Cardiac fibroblast (primary cell): ENCODE results near the gene OGFOD1.

Experiments used
- DNase-seq, 2 donors: peaks; one replicate each; pipeline versions ENCODE4 v3.0.0 to v3.0.0-alpha.2; 2010; ENCODE audit warnings: low read depth in 2 of 2
- H3K4me3 ChIP-seq, 2 donors: replicated peaks in 1 of 2; 1 replicate in 1 of 2; 2 replicates in 1 of 2; pipeline ENCODE4 v1.5.1; 2011; ENCODE audit warnings: low read depth in 2 of 2, low read length in 2 of 2, mild to moderate bottlenecking in 2 of 2, moderate library complexity in 1 of 2
- TF ChIP-seq, protein P1 (sequence below): IDR thresholded peaks from one replicate; pipeline ENCODE4 v1.5.1; 2011; ENCODE audit warnings: low read depth, mild to moderate bottlenecking, low read length, inconsistent platforms

OGFOD1 gene

DNA sequence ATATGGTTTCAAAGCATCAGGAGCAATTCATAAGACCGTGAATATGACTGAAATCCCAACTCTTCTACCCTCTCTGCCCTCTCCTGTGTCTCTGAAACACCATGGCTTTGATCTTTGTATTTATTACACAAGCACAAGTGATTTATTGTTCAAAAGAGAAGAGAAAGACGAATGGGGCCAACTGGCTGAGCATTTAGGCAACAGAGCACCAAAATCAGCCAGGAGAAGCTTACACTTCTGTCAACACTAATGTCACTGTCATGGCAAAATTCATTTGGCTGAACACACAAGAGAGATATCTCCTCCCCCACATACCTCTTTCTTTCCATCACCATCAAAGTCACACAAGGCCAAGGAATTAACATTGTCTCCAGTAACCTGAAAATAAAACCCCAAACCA, 59.2 kb downstream of the OGFOD1 start:
- DNase-seq: no peak
- TF ChIP-seq, protein P1, sequence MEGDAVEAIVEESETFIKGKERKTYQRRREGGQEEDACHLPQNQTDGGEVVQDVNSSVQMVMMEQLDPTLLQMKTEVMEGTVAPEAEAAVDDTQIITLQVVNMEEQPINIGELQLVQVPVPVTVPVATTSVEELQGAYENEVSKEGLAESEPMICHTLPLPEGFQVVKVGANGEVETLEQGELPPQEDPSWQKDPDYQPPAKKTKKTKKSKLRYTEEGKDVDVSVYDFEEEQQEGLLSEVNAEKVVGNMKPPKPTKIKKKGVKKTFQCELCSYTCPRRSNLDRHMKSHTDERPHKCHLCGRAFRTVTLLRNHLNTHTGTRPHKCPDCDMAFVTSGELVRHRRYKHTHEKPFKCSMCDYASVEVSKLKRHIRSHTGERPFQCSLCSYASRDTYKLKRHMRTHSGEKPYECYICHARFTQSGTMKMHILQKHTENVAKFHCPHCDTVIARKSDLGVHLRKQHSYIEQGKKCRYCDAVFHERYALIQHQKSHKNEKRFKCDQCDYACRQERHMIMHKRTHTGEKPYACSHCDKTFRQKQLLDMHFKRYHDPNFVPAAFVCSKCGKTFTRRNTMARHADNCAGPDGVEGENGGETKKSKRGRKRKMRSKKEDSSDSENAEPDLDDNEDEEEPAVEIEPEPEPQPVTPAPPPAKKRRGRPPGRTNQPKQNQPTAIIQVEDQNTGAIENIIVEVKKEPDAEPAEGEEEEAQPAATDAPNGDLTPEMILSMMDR: no peak

DNA sequence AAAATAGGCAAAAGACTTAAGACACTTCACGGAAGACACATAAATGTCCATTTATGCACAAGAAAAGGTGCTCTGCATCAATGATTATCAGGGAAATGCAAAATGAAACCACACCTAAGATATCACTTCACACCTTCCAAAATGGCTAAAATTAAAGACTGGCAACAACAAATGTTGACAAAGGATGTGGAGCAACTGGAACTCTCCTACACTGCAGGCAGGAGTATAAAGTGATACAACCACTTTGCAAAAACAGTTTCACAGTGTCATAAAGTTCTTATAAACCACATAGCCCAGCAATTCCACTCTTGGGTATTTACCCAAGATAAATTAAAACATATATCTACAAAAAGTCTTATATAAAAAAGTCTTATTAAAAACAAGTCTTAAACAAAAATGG, 60.7 kb downstream of the OGFOD1 start:
- TF ChIP-seq, protein P1: no peak
- no peak for DNase-seq
- H3K4me3 ChIP-seq: no peak overlapping the region

More for the DNA sequence above, 59.2 kb downstream of the OGFOD1 start:
- no peak overlapping the region for H3K4me3 ChIP-seq

DNA sequence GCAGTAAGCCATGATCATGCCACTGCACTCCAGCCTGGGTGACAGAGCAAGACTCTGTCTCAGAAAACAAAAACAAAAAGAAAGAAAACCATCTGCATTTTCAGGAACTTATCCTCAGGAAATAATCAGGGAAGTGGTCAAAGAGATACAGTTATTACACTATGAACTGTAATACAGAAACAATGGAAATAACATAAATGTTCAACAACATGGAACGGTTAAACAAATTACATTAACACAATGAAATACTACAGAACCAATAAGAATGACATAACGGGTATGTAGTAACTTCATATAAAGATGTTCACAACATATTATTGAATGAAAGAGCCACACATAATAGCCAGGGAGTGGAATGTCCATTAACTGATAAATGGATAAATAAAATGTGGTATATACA, 61.7 kb downstream of the OGFOD1 start:
- DNase-seq: no peak
- H3K4me3 ChIP-seq: no peak overlapping the region
- TF ChIP-seq, protein P1: no peak

DNA sequence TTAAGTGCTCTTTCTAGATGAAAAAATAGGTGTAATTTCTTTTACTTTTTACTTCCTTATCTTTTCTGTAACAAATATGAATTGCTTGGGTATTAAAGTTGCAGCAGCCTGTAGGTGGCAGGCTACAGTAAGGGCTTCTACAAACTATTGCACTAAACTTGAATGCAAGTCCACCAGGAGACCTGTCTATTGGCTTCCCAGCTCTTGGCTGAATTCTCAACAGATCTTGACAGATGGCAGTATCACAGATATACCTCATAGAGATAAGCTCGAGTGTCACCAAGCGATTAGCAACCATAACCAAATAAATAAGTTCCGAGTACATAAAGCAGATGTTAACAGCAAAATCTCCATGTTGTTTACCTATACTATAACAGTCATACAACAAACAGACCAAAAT, 62.6 kb downstream of the OGFOD1 start:
- TF ChIP-seq, protein P1: peak; percentile 70
- no peak overlapping the region for H3K4me3 ChIP-seq
- DNase-seq: peak; percentile 77 to 79

DNA sequence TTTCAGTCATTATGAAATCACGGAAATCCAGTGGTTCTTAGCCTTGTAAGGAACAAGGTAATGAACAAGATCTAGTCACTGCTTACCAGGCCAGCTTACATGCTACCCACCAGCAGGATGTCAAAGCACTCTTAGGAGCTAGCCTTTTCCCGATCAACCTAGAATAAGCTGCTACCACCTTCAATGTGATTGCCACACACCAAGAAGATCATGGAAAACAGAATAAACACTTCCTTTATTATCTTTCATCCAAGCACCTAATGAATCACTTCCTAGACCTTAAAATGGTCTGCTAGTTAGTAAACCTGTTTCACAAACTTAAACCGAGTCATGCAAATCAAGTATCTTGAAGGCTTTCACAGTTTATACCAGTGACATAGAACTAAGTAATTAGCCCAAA, 63.5 kb downstream of the OGFOD1 start:
- no peak overlapping the region for H3K4me3 ChIP-seq

DNA sequence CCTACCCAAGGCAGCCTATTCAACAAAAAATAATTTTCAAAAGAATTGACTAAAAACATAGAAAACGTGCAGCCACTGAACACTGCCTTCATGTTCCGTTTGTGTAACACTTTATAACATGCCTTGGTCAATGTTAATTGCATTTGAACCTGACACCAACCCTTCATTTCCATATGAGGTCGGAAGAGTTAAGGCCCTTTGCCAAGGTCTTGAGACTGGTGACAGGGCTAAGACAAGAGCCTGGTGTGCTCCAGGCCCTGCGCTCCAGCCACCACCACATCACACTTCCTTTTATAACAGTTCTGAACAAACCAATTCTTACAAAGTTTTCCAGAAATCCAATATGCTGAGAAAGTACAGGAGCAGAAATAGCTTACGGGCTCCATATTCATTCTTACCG, 64.3 kb downstream of the OGFOD1 start:
- H3K4me3 ChIP-seq: no peak overlapping the region
- DNase-seq: peak in 1 of 2 donors; percentile 7
- TF ChIP-seq, protein P1: no peak

More for the DNA sequence above, 63.5 kb downstream of the OGFOD1 start:
- TF ChIP-seq, protein P1: no peak
- DNase-seq: peak in 1 of 2 donors; percentile 22

DNA sequence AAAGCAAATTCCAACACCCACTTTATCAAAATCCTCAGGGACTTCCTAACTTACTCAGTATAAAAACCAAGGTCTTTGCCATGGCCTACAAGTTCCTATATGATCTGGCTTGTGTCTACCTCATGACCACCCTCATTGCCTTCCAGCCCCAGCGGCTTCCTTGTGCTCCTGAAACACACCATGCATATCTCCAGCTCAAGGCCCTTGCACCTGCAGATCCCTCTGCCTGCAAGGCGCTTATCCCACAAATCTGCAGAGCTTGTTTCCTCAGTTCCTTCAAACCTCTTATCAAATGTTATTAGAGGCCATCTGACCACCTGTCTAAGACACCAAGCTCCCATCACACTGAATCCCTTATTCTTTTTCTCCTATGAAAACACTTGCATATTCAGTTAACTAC, 65.9 kb downstream of the OGFOD1 start:
- no peak overlapping the region for H3K4me3 ChIP-seq
- TF ChIP-seq, protein P1: no peak
- no peak for DNase-seq
